Spleen (tissue), 11 donors: Measurements from ENCODE around the gene TNS2. TPM values are rescaled to one million over a fixed set of nuclear protein-coding genes. Genes with fewer than 3 reads are reported as not detected.
A peak's percentile ranks its signal among the peaks of the same experiment; 100 is the strongest.
"Not testable (repeated sequence)": the region's sequence is repeated elsewhere in the genome, so short reads cannot be mapped to it uniquely, and the experiment has no call there.

Experiments used
- DNase-seq: peaks from one replicate; pipeline ENCODE4 v3.0.0-alpha.2; 2020
- H3K27ac ChIP-seq, 8 donors: fragments of 200-600 bp; sonication (generic) in 7 of 8; 1 replicate in 4 of 8; 2 replicates in 4 of 8; pipeline versions ENCODE4 v1.5.0 to v1.8.0; 2016 to 2021; ENCODE audit warnings: inconsistent platforms in 4 of 8, mild to moderate bottlenecking in 4 of 8, moderate library complexity in 1 of 8
- H3K27me3 ChIP-seq, 7 donors: fragments of 200-600 bp; sonication (generic) in 6 of 7; replicated peaks in 1 of 7; 1 replicate in 4 of 7; 2 replicates in 3 of 7; pipeline versions ENCODE4 v1.5.0 to v1.8.0; 2016 to 2021; ENCODE audit warnings: inconsistent platforms in 3 of 7, mild to moderate bottlenecking in 1 of 7
- H3K36me3 ChIP-seq, 6 donors: fragments of 200-600 bp; sonication (generic) in 5 of 6; 1 replicate in 4 of 6; 2 replicates in 2 of 6; pipeline versions ENCODE4 v1.5.0 to v1.8.0; 2016 to 2021; ENCODE audit warnings: inconsistent platforms in 2 of 6
- H3K4me1 ChIP-seq, 6 donors: fragments of 200-600 bp; sonication (generic) in 5 of 6; 1 replicate in 3 of 6; 2 replicates in 3 of 6; pipeline versions ENCODE4 v1.5.0 to v1.8.0; 2016 to 2021; ENCODE audit warnings: inconsistent platforms in 3 of 6
- H3K4me3 ChIP-seq, 8 donors: fragments of 200-600 bp; sonication (generic) in 7 of 8; 1 replicate in 4 of 8; 2 replicates in 4 of 8; pipeline versions ENCODE4 v1.5.0 to v1.8.0; 2016 to 2021; ENCODE audit warnings: inconsistent platforms in 4 of 8, mild to moderate bottlenecking in 4 of 8, moderate library complexity in 2 of 8
- H3K9me3 ChIP-seq, 8 donors: fragments of 200-600 bp; sonication (generic) in 7 of 8; 1 replicate in 4 of 8; 2 replicates in 4 of 8; pipeline versions ENCODE4 v1.5.0 to v1.8.0; 2016 to 2021; ENCODE audit warnings: inconsistent platforms in 4 of 8
- POLR2A ChIP-seq, 3 donors: fragments of 450-650 bp; IDR thresholded peaks; one replicate each; pipeline ENCODE4 v1.5.1; 2017; ENCODE audit warnings: antibody characterized with exemption in 3 of 3, mild to moderate bottlenecking in 1 of 3
- POLR2AphosphoS5 ChIP-seq, 3 donors: sonication (generic); formaldehyde crosslinking; IDR thresholded peaks; one replicate each; pipeline ENCODE4 v1.5.1; 2017; ENCODE audit warnings: antibody characterized with exemption in 3 of 3
- WGBS, 5 donors: extraction: QIAGEN DNeasy Blood & Tissue Kit in 3 of 5; methylation state at CpG; one replicate each; pipeline versions ENCODE4 v1.1.5 to v1.1.7; 2013 to 2018; 5-methylcytosine and 5-hydroxymethylcytosine counted together
- intact Hi-C: fragments of 100-400 bp; cut with DNase I; formaldehyde crosslinking; loops from one replicate; pipeline ENCODE4 v1.15.0; 2023; ENCODE audit warnings: low total_unique reads
- polyA plus RNA-seq, 3 donors: library from polyadenylated mRNA; stranded (reverse); fragments of 200-250 nt; gene quantifications; one replicate each; pipeline ENCODE4 v1.2.1, GENCODE V29; 2013
- total RNA-seq, 7 donors: library from RNA; depleted of rRNA in 3 of 7; stranded (reverse); fragments of >200 nt in 3 of 7; fragmentation: NEBNext Ultra II Directional in 4 of 7; extraction: Animal tissue kit (Norgen Biotek cat#: 25700) in 4 of 7; gene quantifications; one replicate each; pipeline versions ENCODE4 v1.1.0 to v1.2.1, GENCODE V29; 2016 to 2021
- TF ChIP-seq, protein P1 (sequence below), 11 experiments: fragments of 200-600 bp in 7 of 11; fragments of 450-650 bp in 4 of 11; sonication (generic) in 4 of 11; IDR thresholded peaks in 8 of 11; conservative IDR thresholded peaks in 3 of 11; 1 replicate in 7 of 11; 2 replicates in 4 of 11; pipeline versions ENCODE4 v1.4.0 to v1.8.0; 2016 to 2021; ENCODE audit warnings: antibody characterized with exemption in 11 of 11, inconsistent platforms in 4 of 11, mild to moderate bottlenecking in 1 of 11
- donor health status: healthy with polysubstance abuse.
- donor health status: DM: no; HTN: no; CAD: no; lungs with moderate emphysema.
- donor health status: DM: no; HTN: no; CAD: no.
- donor health status: Bipolar disorder and iron deficiency.
- donor health status: healthy.
- donor health status: DM: no; HTN: no; CAD: no.
- donor health status: DM: yes; HTN: yes; CAD: no.

TNS2 gene
- total and polyA plus RNA-seq, 10 donors = 36.6 to 301 (median 162) TPM

DNA sequence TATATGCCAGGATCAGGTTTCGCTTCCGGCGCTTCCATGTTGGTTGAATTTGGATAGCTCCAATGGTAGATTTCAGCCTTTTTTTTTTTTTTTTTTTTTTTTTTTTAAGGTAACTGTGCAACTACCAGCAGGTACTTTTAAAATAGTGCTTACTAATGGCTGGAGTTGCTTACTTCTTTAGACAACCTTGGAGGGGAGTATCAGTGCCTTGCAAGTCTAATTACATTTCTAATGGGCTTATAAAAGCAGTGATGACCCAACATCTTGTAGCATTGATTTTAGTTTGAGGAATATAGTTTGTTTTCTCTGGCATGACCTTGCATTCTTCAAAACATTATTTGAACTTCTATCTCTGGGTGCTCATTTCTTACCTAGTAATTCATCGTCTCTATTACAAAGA is 42.5 kb upstream of the TNS2 start:
- no peaks in the 10 kb centered on the region for H3K27me3 ChIP-seq
- peak overlapping the region in 6 of 8 donors; percentile 90 to 97 (median 94) for H3K27ac ChIP-seq
- TF ChIP-seq POLR2AphosphoS5 (IDR thresholded peaks at IDR 0.05) (no peak), POLR2A (IDR thresholded peaks at IDR 0.05) (no peak)
- TF ChIP-seq, protein P1, sequence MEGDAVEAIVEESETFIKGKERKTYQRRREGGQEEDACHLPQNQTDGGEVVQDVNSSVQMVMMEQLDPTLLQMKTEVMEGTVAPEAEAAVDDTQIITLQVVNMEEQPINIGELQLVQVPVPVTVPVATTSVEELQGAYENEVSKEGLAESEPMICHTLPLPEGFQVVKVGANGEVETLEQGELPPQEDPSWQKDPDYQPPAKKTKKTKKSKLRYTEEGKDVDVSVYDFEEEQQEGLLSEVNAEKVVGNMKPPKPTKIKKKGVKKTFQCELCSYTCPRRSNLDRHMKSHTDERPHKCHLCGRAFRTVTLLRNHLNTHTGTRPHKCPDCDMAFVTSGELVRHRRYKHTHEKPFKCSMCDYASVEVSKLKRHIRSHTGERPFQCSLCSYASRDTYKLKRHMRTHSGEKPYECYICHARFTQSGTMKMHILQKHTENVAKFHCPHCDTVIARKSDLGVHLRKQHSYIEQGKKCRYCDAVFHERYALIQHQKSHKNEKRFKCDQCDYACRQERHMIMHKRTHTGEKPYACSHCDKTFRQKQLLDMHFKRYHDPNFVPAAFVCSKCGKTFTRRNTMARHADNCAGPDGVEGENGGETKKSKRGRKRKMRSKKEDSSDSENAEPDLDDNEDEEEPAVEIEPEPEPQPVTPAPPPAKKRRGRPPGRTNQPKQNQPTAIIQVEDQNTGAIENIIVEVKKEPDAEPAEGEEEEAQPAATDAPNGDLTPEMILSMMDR (IDR thresholded peaks at IDR 0.05 in 8 of 11, conservative IDR thresholded peaks at IDR 0.05 in 3 of 11) = no peak
- WGBS, 5 donors = 26 to 35% (median 29%) methylated on average over 3 to 4 of the region's 4 CpGs
- peak overlapping the region; percentile 76 to 99 (median 94) for H3K4me3 ChIP-seq
- H3K36me3 ChIP-seq = peaks cover 0 to 44% (median 13%) of the 10 kb centered on the region in 6 donors
- H3K4me1 ChIP-seq = peaks cover 49 to 69% (median 65%) of the 10 kb centered on the region in 6 donors
- H3K9me3 ChIP-seq = no peaks in the 10 kb centered on the region
- no peak for DNase-seq
- intact Hi-C loops = no loop called here

DNA sequence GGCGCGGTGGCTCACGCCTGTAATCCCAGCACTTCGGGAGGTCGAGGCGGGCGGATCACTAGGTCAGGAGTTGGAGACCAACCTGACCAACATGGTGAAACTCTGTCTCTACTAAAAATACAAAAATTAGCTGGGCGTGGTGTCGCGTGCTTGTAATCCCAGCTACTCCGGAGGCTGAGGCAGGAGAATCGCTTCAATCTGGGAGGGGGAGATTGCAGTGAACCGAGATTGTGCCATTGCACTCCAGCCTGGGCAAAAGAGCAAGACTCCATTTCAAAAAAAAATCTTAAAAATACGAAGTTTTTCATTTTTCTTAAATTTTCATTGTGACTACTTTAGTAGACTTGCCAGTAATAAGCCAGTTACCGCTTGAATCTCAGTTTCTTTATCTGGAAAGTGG is 41.1 kb upstream of the TNS2 start:
- H3K27ac ChIP-seq, DNase-seq, H3K9me3 ChIP-seq, H3K27me3 ChIP-seq, intact Hi-C loops: not testable (repeated sequence)
- 87 to 94% (median 90%) methylated on average over 15 of the region's 15 CpGs for WGBS, 5 donors
- peak overlapping the region in 2 of 8 donors; percentile 89 to 99 for H3K4me3 ChIP-seq
- peaks cover 0 to 55% (median 13%) of the 10 kb centered on the region in 6 donors for H3K36me3 ChIP-seq
- peaks cover 49 to 83% (median 71%) of the 10 kb centered on the region in 6 donors for H3K4me1 ChIP-seq

DNA sequence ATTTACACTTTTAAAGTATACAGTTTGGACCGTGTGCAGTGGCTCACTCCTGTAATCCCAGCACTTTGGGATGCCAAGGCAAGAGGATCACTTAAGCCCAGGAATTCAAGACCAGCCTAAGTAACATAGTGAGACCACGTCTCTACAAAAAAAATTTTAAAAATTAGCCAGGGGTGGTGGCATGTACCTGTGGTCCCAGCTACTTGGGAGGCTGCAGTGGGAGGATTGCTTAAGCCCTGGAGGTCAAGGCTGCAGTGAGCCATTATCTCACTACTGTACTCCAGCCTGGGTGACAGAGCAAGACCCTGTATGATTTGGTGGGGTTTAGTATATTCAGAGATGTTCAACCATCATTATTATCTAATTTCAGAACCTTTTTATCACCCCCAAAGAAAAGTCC is 38.9 kb upstream of the TNS2 start:
- Histone ChIP-seq H3K27ac (no peak overlapping the region), H3K9me3 (no peaks in the 10 kb centered on the region), H3K27me3 (no peaks in the 10 kb centered on the region), H3K36me3 (peaks cover 0 to 68% (median 13%) of the 10 kb centered on the region in 6 donors), H3K4me3 (no peak overlapping the region), H3K4me1 (peaks cover 46 to 92% (median 70%) of the 10 kb centered on the region in 6 donors)
- no peak for TF ChIP-seq POLR2AphosphoS5 (IDR thresholded peaks at IDR 0.05)
- TF ChIP-seq, protein P1 (IDR thresholded peaks at IDR 0.05 in 8 of 11, conservative IDR thresholded peaks at IDR 0.05 in 3 of 11) = no peak
- TF ChIP-seq POLR2A (IDR thresholded peaks at IDR 0.05) = no peak
- DNase-seq = no peak
- intact Hi-C loops = no loop called here
- 81 to 90% (median 85%) methylated on average over 2 of the region's 2 CpGs for WGBS, 5 donors

DNA sequence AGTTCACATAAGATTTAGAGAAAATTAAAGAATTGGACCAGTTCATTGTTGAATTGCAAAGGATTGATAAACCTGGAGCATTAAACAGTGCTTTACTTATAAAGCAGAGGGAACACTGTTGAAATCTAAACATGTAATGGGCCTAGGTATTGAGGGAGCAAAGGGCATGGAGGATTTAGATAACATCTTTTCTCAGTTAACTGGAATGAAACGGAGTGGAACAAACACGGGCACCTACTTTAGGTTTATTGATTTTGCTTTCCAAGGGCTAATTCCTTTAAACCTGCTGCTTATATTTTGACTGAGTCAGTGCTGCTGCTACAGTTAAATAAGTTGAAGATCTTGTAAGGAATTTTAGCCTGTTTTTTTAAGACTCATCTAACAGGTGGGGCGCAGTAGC is 38.0 kb upstream of the TNS2 start:
- TF ChIP-seq POLR2AphosphoS5 (IDR thresholded peaks at IDR 0.05) = no peak
- no peak for TF ChIP-seq POLR2A (IDR thresholded peaks at IDR 0.05)
- TF ChIP-seq, protein P1 (IDR thresholded peaks at IDR 0.05 in 8 of 11, conservative IDR thresholded peaks at IDR 0.05 in 3 of 11) = no peak
- Histone ChIP-seq H3K27ac (no peak overlapping the region), H3K9me3 (no peaks in the 10 kb centered on the region), H3K36me3 (peaks cover 0 to 78% (median 20%) of the 10 kb centered on the region in 6 donors), H3K27me3 (no peaks in the 10 kb centered on the region), H3K4me1 (peaks cover 46 to 97% (median 68%) of the 10 kb centered on the region in 6 donors), H3K4me3 (no peak overlapping the region)
- intact Hi-C loops = no loop called here
- WGBS, 5 donors = 83 to 92% (median 92%) methylated on average over 3 of the region's 3 CpGs
- no peak for DNase-seq

DNA sequence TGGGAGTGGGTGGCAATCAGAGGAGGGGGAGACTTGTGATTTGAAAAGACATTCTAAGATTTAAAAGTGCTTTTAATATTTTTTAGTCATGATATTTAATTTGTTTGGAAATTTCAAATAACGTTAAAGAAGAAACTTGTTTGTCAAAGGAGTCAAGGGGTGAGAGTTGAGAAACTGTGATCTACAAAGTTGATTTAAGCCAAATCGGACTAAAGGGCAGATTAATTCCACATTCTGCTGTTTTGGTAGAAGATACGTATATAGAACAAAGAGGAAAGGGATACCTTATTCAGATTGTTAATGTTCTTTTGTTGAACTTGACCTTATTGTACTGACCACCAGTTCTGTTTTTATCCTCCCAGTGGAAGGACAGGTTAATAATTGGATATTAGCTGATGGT is 36.9 kb upstream of the TNS2 start:
- Histone ChIP-seq H3K27me3 (no peaks in the 10 kb centered on the region), H3K36me3 (peaks cover 0 to 88% (median 30%) of the 10 kb centered on the region in 6 donors)
- TF ChIP-seq POLR2AphosphoS5 (IDR thresholded peaks at IDR 0.05) = no peak
- TF ChIP-seq POLR2A (IDR thresholded peaks at IDR 0.05) = no peak
- TF ChIP-seq, protein P1 (IDR thresholded peaks at IDR 0.05 in 8 of 11, conservative IDR thresholded peaks at IDR 0.05 in 3 of 11) = no peak

More for the DNA sequence above, 36.9 kb upstream of the TNS2 start:
- no peak overlapping the region for H3K4me3 ChIP-seq
- intact Hi-C loops = no loop called here
- H3K4me1 ChIP-seq = peaks cover 38 to 86% (median 58%) of the 10 kb centered on the region in 6 donors
- no peaks in the 10 kb centered on the region for H3K9me3 ChIP-seq
- no peak overlapping the region for H3K27ac ChIP-seq
- WGBS, 5 donors = 82 to 97% (median 87%) methylated on average over 3 of the region's 3 CpGs
- no peak for DNase-seq
